ENCODE measurements around the gene MVB12A. TPM values are rescaled to one million over a fixed set of nuclear protein-coding genes. Genes with fewer than 3 reads are reported as not detected.

Gene MVB12A
- 10 to 100 TPM; 45.2 to 49.2 (median 47.2) TPM for total RNA-seq (2021; fragmentation: NEBNext Ultra II Directional; extraction: Animal tissue kit (Norgen Biotek cat#: 25700))
- long read RNA-seq, transcript MVB12A-201 (9 exons, 2,223 nt) = major isoform, 48 of 55 reads
- long read RNA-seq, partial matches to known transcripts = 2 of 55 reads
- long read RNA-seq, other reads (novel, unspliced or antisense) = 3 of 55 reads

GRCh38 chr19:17419621-17420474 is at the start of gene MVB12A:
TSS of gene MVB12A (plus strand) at chr19:17420047. CDS start at chr19:17420136, 89 bp downstream.
- Mint-ChIP-seq H3K27ac (peak within 1 kb of the TSS; percentile 96), H3K36me3 (ENCODE audit: low read depth) (no peaks in the 10 kb centered on the region), H3K4me1 (ENCODE audit: low read depth) (peaks cover 26% of the 10 kb centered on the region), H3K9me3 (no peaks in the 10 kb centered on the region), H3K4me3 (peak within 1 kb of the TSS; percentile 94), H3K27me3 (ENCODE audit: insufficient read depth) (peaks cover 3% of the 10 kb centered on the region)
- TF ChIP-seq CTCF (IDR thresholded peaks at IDR 0.05) = no peak
- DNase-seq = peak; percentile 99

GRCh38 chr19:17376935-17377600 is 42.8 kb upstream of the MVB12A start, which contains the start of gene PLVAP:
TSS of gene PLVAP (minus strand) at chr19:17377342. CDS start at chr19:17377288, 54 bp downstream.
- H3K4me1 Mint-ChIP-seq (ENCODE audit: low read depth) = no peaks in the 10 kb centered on the region
- no peaks in the 10 kb centered on the region for H3K9me3 Mint-ChIP-seq
- H3K4me3 Mint-ChIP-seq = no peak within 1 kb of the TSS

GRCh38 chr19:17378271-17378670 is 41.6 kb upstream of the MVB12A start:
- Mint-ChIP-seq H3K27ac (no peak overlapping the region), H3K9me3 (no peaks in the 10 kb centered on the region), H3K36me3 (ENCODE audit: low read depth) (peaks cover 7% of the 10 kb centered on the region; the same call in 1 of the 2 replicates), H3K27me3 (ENCODE audit: insufficient read depth) (peaks cover 16% of the 10 kb centered on the region), H3K4me1 (ENCODE audit: low read depth) (peaks cover 4% of the 10 kb centered on the region; the same call in 1 of the 2 replicates), H3K4me3 (no peak overlapping the region)
- TF ChIP-seq CTCF (IDR thresholded peaks at IDR 0.05) = no peak
- no peak for DNase-seq

More at GRCh38 chr19:17376935-17377600, 42.8 kb upstream of the MVB12A start, which contains the start of gene PLVAP:
- TF ChIP-seq CTCF (IDR thresholded peaks at IDR 0.05) = no peak
- H3K27ac Mint-ChIP-seq = no peak within 1 kb of the TSS
- DNase-seq = no peak
- peaks cover 16% of the 10 kb centered on the region for H3K27me3 Mint-ChIP-seq (ENCODE audit: insufficient read depth)
- peaks cover 7% of the 10 kb centered on the region; the same call in 1 of the 2 replicates for H3K36me3 Mint-ChIP-seq (ENCODE audit: low read depth)

- TF ChIP-seq CTCF (IDR thresholded peaks at IDR 0.05) = no peak
- Mint-ChIP-seq H3K27ac (no peak overlapping the region), H3K4me1 (ENCODE audit: low read depth) (peaks cover 4% of the 10 kb centered on the region; the same call in 1 of the 2 replicates), H3K4me3 (no peak overlapping the region), H3K9me3 (no peaks in the 10 kb centered on the region), H3K36me3 (ENCODE audit: low read depth) (peaks cover 7% of the 10 kb centered on the region; the same call in 1 of the 2 replicates), H3K27me3 (ENCODE audit: insufficient read depth) (peaks cover 16% of the 10 kb centered on the region)
- no peak for DNase-seq
Observed at GRCh38 chr19:17379221-17379631, 40.6 kb upstream of the MVB12A start.

GRCh38 chr19:17380426-17381138 is 39.3 kb upstream of the MVB12A start:
- no peak overlapping the region for H3K27ac Mint-ChIP-seq
- peaks cover 16% of the 10 kb centered on the region for H3K27me3 Mint-ChIP-seq (ENCODE audit: insufficient read depth)
- H3K4me1 Mint-ChIP-seq (ENCODE audit: low read depth) = peaks cover 4% of the 10 kb centered on the region; the same call in 1 of the 2 replicates
- no peak for TF ChIP-seq CTCF (IDR thresholded peaks at IDR 0.05)
- H3K9me3 Mint-ChIP-seq = no peaks in the 10 kb centered on the region
- no peak for DNase-seq
- H3K4me3 Mint-ChIP-seq = no peak overlapping the region
- H3K36me3 Mint-ChIP-seq (ENCODE audit: low read depth) = peaks cover 7% of the 10 kb centered on the region; the same call in 1 of the 2 replicates

All from HFFc6 (cell line).